GM19463 (cell line): ENCODE measurements around the gene LRIT2.

Source experiments
- ATAC-seq: cut with Tn5 transposase; IDR thresholded peaks from one replicate; pipeline ENCODE4 v1.9.1; 2021; ENCODE audit warnings: mild to moderate bottlenecking, moderate library complexity; ENCODE audit not compliant: unreplicated experiment

LRIT2 gene

DNA sequence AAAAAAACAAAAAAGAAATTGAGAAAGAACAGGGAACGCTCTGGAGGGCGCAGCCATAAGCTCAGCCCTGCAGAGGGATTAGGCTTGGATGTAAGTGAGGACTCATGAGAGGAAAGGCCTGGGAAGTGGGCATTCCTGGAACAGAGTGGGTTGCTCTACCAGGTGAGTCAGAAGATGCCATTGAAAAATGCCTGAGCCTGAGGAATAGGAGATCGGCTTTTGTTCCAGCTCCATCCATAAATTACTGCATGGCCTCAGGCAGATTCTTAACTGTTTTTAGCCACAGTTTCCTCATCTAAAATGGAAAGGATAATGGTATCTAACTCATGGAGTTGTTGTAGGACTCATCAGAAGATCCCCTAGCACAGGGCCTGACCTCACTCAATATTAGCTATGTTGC, 18.4 kb upstream of the LRIT2 start:
- ATAC-seq, result no peak

- ATAC-seq, result no peak
These were observed 15.9 kb upstream of the LRIT2 start, which contains the start of gene LRIT1 for GRCh38 chr10:84241185-84241790. LRIT1 (minus strand) TSS chr10:84241546; CDS start chr10:84241439, 107 bp downstream.

DNA sequence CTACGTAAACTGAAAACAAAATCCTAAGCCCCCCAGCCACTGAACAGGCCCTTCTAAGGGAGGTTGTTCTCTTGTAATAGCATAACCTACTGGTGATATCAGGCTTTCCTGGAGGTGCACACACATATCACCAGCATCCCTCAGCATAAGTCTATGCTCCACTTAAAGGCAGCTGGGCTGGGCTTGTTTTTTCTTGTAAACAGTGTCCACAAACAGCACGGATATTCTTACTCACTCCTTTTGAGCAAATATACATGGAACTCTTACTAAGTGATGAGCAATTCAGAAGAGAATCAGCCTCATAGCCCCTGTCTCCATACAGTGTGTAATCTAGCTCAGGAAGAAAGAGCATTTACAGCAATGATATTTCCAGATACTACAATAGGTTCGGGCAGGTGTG, 13.6 kb upstream of the LRIT2 start:
- no peak for ATAC-seq

- no peak for ATAC-seq
These were observed 12.1 kb upstream of the LRIT2 start for GRCh38 chr10:84237199-84238051.

GRCh38 chr10:84236807-84237198, 11.5 kb upstream of the LRIT2 start:
- no peak for ATAC-seq

DNA sequence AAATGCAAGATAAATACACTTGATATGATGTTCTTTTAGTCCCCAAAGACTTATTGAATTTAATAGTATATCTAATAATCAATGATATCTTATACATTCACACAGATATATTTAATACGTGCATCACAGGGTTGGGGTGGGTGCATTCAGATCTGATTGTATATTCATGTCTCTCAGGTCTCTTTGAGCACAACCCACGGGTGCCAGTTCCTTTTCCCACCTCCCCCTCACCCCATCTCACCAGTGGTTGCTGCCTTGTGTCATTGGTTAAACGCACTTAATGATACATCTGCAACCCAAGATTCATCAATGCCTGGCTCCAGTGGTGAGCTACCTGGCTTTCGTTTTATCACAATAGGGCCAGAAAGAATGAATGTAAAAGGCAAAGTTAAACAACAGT, 9.8 kb upstream of the LRIT2 start:
- no peak for ATAC-seq

DNA sequence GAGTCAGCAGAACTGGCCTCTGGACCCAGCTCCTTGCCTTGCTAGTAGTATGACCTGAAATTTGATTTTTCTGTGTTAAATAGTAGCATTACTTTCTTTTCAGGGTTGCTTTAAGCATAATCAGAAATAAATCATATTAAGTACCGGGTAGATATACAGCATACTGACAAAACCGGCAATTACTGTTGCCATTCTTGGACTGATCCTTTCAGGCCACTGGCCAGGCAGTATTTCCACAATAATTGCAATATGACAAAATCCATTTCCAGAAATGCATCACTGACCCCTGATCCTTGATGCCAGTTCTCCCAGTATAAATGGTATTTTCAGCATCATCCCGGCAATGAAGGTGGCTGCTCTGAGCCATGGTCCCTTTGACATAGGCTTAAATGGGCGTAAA, 9.1 kb upstream of the LRIT2 start:
- no peak for ATAC-seq

DNA sequence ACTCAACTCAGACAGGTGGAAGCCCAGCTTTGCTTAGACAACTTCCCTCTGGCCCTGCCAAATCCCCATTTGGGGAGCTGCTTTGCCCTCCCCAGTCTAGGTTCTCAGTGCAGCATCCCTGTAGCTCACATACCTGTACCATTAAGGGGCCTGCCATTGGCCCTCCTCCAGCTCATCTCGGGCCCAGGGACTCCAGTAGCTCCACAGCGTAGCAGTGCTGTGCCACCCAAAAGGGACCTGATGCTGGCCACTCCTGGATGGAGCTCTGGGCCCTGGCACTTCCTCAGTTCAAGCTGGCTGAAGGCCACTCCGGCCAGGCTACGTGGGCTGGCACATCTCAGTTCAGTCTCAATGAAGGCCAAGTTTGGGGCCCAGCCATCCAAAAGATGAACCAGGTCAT, 8.6 kb upstream of the LRIT2 start:
- no peak for ATAC-seq

GRCh38 chr10:84232376-84232775, 7.0 kb upstream of the LRIT2 start:
- ATAC-seq, result no peak

GRCh38 chr10:84230359-84230758, 5.0 kb upstream of the LRIT2 start:
- no peak for ATAC-seq

GRCh38 chr10:84227810-84228209, 2.5 kb upstream of the LRIT2 start:
- no peak for ATAC-seq

DNA sequence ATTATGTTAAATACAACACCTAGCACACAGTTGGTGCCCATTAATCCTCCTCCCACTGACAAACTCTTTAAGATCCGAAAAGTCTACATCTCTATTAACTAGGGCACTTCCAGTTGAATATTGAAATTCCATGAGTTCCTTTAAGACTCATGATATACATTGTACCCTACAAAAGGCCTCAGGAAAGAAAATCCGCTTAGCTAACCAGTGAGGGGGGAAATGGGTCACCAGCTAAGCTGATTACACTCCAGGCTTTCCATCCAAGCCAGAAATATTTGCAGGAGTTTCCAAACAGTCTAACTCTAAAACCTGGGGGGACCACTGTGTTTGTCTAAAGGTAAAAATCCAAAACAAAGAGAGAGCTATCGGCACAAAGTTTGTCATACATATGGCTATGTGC, 1.3 kb upstream of the LRIT2 start:
- ATAC-seq, result no peak

- no peak for ATAC-seq
These were observed 824 bp downstream of the LRIT2 start for GRCh38 chr10:84224411-84225028.

- ATAC-seq, result no peak
These were observed 3.4 kb downstream of the LRIT2 start for GRCh38 chr10:84221916-84222315.

- ATAC-seq, result no peak
These were observed 7.6 kb downstream of the LRIT2 start for GRCh38 chr10:84217746-84218145.

- ATAC-seq, result no peak
These were observed 8.5 kb downstream of the LRIT2 start for GRCh38 chr10:84216834-84217233.

DNA sequence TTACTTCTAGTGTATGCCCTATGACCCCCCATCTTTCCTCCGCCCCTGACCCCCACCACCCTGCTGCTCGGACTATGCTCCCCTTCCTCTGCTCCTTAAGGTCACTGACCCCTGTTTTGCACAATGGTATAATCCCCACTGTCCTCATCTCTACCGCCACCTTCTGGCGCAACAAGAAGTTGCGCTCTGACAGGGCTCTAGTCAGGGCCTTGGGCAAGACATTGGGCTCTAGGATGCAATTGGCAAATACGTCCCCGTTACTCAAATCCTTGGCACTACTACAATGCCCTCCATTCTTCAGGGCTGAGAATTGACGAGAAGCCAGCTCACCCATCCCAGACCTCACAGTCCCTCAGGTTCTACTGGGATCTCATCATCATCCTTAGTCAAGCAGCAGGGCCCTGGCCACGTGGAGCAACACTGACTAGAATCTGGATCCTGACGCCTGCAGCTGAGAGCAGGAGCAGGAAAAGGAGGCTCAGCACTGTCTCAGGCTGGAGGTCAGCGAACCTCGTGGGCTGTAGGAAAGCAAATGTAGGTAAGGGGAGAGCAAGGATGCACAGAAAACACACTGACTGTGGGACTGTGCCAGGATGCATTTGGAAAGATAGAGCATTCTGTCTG, 10.6 kb downstream of the LRIT2 start:
- peak; percentile 88 for ATAC-seq

DNA sequence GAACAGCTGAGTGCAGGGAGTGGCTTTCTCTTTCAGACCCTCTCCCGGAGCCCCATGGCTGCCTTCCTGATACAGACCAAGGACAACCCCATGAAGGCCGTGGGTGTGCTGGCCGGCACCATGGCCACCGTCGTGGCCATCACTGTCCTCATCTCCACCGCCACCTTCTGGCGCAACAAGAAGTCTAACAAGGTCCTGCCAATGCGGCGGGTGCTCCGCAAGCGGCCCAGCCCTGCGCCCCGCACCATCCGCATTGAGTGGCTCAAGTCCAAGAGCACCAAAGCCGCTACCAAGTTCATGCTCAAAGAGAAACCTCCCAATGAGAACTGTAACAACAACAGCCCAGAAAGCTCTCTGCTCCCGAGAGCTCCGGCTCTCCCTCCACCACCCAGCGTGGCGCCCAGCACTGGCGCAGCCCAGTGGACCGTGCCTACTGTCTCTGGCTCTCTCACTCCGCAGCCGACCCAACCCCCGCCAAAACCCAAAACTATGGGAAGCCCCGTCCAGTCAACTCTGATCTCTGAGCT, 11.2 kb downstream of the LRIT2 start:
- no peak for ATAC-seq

- no peak for ATAC-seq
These were observed 12.3 kb downstream of the LRIT2 start for GRCh38 chr10:84213076-84213475.

DNA sequence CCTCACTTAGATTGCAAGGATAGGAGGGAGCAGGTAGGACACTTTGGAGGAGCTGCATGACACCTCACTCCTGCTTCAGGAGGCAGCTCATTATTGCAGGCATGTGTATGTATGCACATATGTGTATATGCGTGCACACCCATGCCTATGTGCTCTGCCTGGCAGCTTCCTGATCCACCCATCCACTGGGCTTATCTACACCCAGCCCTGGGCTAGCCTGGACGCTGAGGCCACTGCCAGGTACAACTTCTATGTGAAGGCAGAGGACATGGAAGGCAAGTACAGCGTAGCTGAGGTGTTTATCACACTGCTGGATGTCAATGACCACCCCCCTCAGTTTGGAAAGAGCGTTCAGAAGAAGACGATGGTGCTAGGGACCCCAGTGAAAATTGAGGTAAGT, 13.3 kb downstream of the LRIT2 start:
- no peak for ATAC-seq

DNA sequence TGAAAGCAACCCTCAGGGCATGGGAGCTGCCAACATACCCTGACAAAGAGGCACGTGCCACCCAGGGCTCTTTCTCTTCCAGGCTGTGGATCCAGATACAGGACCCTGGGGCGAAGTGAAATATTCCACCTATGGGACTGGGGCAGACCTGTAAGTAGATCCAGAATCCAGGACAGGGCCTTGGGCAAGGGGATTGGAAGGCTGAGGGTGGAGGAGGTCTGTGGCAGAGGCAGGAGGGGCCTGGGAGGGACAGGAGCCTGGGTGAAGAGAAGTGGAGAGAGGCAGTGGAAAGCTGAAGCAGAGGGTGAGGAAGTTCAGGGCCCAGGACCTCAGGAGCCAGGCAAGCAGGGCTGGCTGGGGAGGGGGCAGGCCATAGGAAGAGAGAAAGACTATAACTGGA, 13.8 kb downstream of the LRIT2 start:
- no peak for ATAC-seq
